ENCODE results near the gene RCOR1. TPM values are rescaled to one million over a fixed set of nuclear protein-coding genes. Genes with fewer than 3 reads are reported as not detected.

Gene RCOR1
- total and polyA plus RNA-seq, 7 experiments from 2014 or later, result 0.63 to 34.4 (median 19.6) TPM

DNA sequence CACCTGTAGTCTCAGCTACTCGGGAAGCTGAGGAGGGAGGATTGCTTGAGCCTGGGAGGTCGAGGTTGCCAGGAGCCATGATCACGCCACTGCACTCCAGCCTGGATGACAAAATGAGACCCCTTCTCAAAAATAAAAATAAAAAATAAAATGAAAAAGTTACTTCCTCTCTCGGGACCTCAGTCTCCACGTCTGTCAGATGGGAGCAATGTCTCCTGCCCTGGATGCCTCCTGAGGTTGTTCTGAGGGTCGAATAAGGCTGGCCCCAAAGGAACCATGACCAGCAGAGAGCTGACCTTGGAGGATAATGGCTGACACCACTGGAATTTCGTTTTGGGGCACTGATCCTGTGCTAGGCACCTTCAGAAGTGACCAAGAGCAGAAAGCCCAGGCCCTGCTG is 13.6 kb upstream of the RCOR1 start:
- peaks cover 0 to 6% (median 0%) of the 10 kb centered on the region in 7 donors for H3K4me1 Mint-ChIP-seq
- intact Hi-C loops (cut with micrococcal nuclease), result no loop called here
- Histone ChIP-seq H3K27me3 (ENCODE audit: control insufficient read depth in 2 of 2, insufficient read depth in 2 of 2, low read length in 2 of 2) (no peaks in the 10 kb centered on the region), H3K4me1 (ENCODE audit: control insufficient read depth in 2 of 2, insufficient read depth in 2 of 2, low read length in 2 of 2) (no peaks in the 10 kb centered on the region), H3K9me3 (ENCODE audit: control insufficient read depth in 2 of 3, low read length in 3 of 3) (no peaks in the 10 kb centered on the region), H3K27ac (ENCODE audit: low read depth, low read length) (no peak overlapping the region), H3K4me3 (ENCODE audit: low read length) (no peak overlapping the region), H3K36me3 (ENCODE audit: control insufficient read depth in 2 of 3, insufficient read depth in 3 of 3, low read length in 3 of 3) (no peaks in the 10 kb centered on the region)
- H3K27ac Mint-ChIP-seq, result no peak overlapping the region
- H3K9me3 Mint-ChIP-seq, result no peaks in the 10 kb centered on the region
- no peak overlapping the region for H3K4me3 Mint-ChIP-seq
- ATAC-seq (no peak), DNase-seq (no peak)
- CTCF ChIA-PET, result no interaction called here
- POLR2A ChIA-PET, result interaction anchor here (0.7 kb wide), 1 partner anchor 851 kb away, joined by 3 read pairs; no protein-coding TSS in a partner anchor
- H3K36me3 Mint-ChIP-seq, result no peaks in the 10 kb centered on the region
- peaks cover 0 to 7% (median 4%) of the 10 kb centered on the region in 5 donors for H3K27me3 Mint-ChIP-seq

GRCh38 chr14:102579696-102580549 is 12.5 kb upstream of the RCOR1 start:
- Mint-ChIP-seq H3K36me3 (no peaks in the 10 kb centered on the region), H3K9me3 (no peaks in the 10 kb centered on the region), H3K4me1 (peaks cover 0 to 1% (median 0%) of the 10 kb centered on the region in 7 donors), H3K4me3 (no peak overlapping the region), H3K27ac (no peak overlapping the region), H3K27me3 (peaks cover 0 to 7% (median 4%) of the 10 kb centered on the region in 5 donors)
- Histone ChIP-seq H3K27me3 (ENCODE audit: control insufficient read depth in 2 of 2, insufficient read depth in 2 of 2, low read length in 2 of 2) (no peaks in the 10 kb centered on the region), H3K9me3 (ENCODE audit: control insufficient read depth in 2 of 3, low read length in 3 of 3) (no peaks in the 10 kb centered on the region), H3K4me1 (ENCODE audit: control insufficient read depth in 2 of 2, insufficient read depth in 2 of 2, low read length in 2 of 2) (no peaks in the 10 kb centered on the region), H3K36me3 (ENCODE audit: control insufficient read depth in 2 of 3, insufficient read depth in 3 of 3, low read length in 3 of 3) (no peaks in the 10 kb centered on the region), H3K4me3 (ENCODE audit: low read length) (no peak overlapping the region), H3K27ac (ENCODE audit: low read depth, low read length) (no peak overlapping the region)
- ChIA-PET POLR2A (no interaction called here), CTCF (no interaction called here)
- ATAC-seq, result no peak
- intact Hi-C loops (cut with micrococcal nuclease), result no loop called here
- no peak for DNase-seq

- ChIA-PET CTCF (no interaction called here), POLR2A (no interaction called here)
- DNase-seq (no peak), ATAC-seq (no peak)
- no peak overlapping the region for H3K27ac ChIP-seq (ENCODE audit: low read depth, low read length)
- no peaks in the 10 kb centered on the region for H3K36me3 ChIP-seq (ENCODE audit: control insufficient read depth in 2 of 3, insufficient read depth in 3 of 3, low read length in 3 of 3)
- H3K27me3 ChIP-seq (ENCODE audit: control insufficient read depth in 2 of 2, insufficient read depth in 2 of 2, low read length in 2 of 2), result no peaks in the 10 kb centered on the region
- Mint-ChIP-seq H3K4me1 (no peaks in the 10 kb centered on the region), H3K27me3 (peaks cover 0 to 4% (median 3%) of the 10 kb centered on the region in 5 donors), H3K36me3 (no peaks in the 10 kb centered on the region), H3K9me3 (no peaks in the 10 kb centered on the region), H3K27ac (no peak overlapping the region), H3K4me3 (no peak overlapping the region)
- H3K4me1 ChIP-seq (ENCODE audit: control insufficient read depth in 2 of 2, insufficient read depth in 2 of 2, low read length in 2 of 2), result no peaks in the 10 kb centered on the region
- H3K4me3 ChIP-seq (ENCODE audit: low read length), result no peak overlapping the region
- H3K9me3 ChIP-seq (ENCODE audit: control insufficient read depth in 2 of 3, low read length in 3 of 3), result no peaks in the 10 kb centered on the region
- intact Hi-C loops (cut with micrococcal nuclease), result no loop called here
These were observed 11.8 kb upstream of the RCOR1 start for GRCh38 chr14:102580550-102581110.

DNA sequence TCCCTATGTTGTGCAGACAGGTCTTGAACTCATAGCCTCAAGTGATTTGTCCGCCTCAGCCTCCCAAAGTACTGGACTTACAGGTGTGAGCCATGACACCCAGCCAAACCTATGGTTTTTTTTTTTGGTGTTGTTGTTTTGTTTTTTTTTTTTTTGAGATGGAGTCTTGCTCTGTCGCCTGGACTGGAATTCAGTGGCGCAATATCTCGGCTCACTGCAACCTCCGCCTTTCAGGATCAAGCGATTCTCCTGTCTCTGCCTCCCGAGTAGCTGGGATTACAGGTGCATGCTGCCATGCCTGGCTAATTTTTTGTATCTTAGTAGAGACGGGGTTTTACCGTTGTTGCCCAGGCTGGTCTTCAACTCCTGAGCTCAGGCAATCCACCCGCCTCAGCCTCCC is 11.3 kb upstream of the RCOR1 start:
- ChIA-PET CTCF (no interaction called here), POLR2A (no interaction called here)
- no peaks in the 10 kb centered on the region for H3K9me3 Mint-ChIP-seq
- no peak overlapping the region for H3K4me3 Mint-ChIP-seq
- H3K27me3 Mint-ChIP-seq, result peaks cover 0 to 4% (median 2%) of the 10 kb centered on the region in 5 donors
- H3K4me1 Mint-ChIP-seq, result no peaks in the 10 kb centered on the region
- no peak for ATAC-seq
- Histone ChIP-seq H3K27ac (ENCODE audit: low read depth, low read length) (no peak overlapping the region), H3K9me3 (ENCODE audit: control insufficient read depth in 2 of 3, low read length in 3 of 3) (no peaks in the 10 kb centered on the region), H3K4me1 (ENCODE audit: control insufficient read depth in 2 of 2, insufficient read depth in 2 of 2, low read length in 2 of 2) (no peaks in the 10 kb centered on the region), H3K4me3 (ENCODE audit: low read length) (no peak overlapping the region), H3K36me3 (ENCODE audit: control insufficient read depth in 2 of 3, insufficient read depth in 3 of 3, low read length in 3 of 3) (no peaks in the 10 kb centered on the region), H3K27me3 (ENCODE audit: control insufficient read depth in 2 of 2, insufficient read depth in 2 of 2, low read length in 2 of 2) (no peaks in the 10 kb centered on the region)
- no peak for DNase-seq
- H3K36me3 Mint-ChIP-seq, result no peaks in the 10 kb centered on the region
- intact Hi-C loops (cut with micrococcal nuclease), result no loop called here
- H3K27ac Mint-ChIP-seq, result no peak overlapping the region

GRCh38 chr14:102583726-102584125 is 8.7 kb upstream of the RCOR1 start:
- Mint-ChIP-seq H3K27ac (no peak overlapping the region), H3K36me3 (no peaks in the 10 kb centered on the region), H3K4me3 (no peak overlapping the region), H3K4me1 (no peaks in the 10 kb centered on the region), H3K27me3 (peaks cover 0 to 4% (median 2%) of the 10 kb centered on the region in 5 donors), H3K9me3 (no peaks in the 10 kb centered on the region)
- Histone ChIP-seq H3K27me3 (ENCODE audit: control insufficient read depth in 2 of 2, insufficient read depth in 2 of 2, low read length in 2 of 2) (no peaks in the 10 kb centered on the region), H3K4me3 (ENCODE audit: low read length) (no peak overlapping the region), H3K36me3 (ENCODE audit: control insufficient read depth in 2 of 3, insufficient read depth in 3 of 3, low read length in 3 of 3) (no peaks in the 10 kb centered on the region), H3K27ac (ENCODE audit: low read depth, low read length) (no peak overlapping the region), H3K9me3 (ENCODE audit: control insufficient read depth in 2 of 3, low read length in 3 of 3) (no peaks in the 10 kb centered on the region), H3K4me1 (ENCODE audit: control insufficient read depth in 2 of 2, insufficient read depth in 2 of 2, low read length in 2 of 2) (no peaks in the 10 kb centered on the region)
- DNase-seq (no peak), ATAC-seq (no peak)
- ChIA-PET POLR2A (no interaction called here), CTCF (no interaction called here)
- intact Hi-C loops (cut with micrococcal nuclease), result no loop called here

DNA sequence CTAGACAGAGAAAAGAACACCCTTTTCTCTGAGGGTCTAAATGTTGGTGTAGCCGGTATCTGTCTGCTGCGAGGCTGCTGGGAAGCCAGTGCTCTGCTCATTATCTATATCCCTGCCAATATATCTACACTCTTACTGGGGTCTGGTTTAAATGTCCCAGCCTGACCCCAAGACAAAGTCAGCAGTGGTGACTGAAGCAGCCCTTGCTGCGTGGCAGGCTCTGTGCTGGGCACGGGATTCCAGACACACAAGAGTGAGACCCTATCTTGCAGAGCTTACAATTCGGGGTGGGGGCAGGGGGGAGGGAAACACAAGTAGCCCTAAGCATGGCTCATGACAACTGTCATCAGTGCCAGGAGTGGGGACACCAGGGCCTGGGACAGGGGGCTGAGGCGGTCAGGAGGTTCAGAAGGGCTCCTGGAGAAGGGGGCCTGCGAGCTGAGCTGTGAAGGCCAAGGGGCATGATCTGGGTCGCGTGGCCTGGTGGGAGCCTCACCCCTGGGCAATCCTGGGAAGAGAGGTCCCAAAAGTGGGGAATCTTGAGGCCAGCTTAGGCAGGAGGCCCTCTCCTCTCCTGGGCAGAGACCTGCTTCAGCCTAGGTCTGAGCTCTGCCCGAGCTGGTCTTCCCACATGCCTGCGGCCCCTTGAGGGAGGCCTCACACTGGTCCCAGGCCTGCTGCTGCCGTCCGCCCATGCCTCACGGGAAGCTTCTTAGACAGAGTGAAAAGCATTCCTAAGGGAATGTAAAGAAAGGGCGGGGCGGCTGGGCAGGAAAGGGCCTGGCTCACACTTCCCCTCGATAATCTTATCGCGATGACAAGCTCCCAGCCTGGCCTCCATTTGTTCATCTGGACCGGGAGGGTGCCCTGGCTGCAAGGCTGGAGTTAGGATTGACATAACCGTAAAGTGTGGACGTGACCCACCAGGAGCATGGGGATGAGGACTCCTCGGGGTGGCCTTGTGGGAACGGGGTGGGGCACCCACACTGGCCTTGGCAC is 7.3 kb upstream of the RCOR1 start:
- no peaks in the 10 kb centered on the region for H3K9me3 ChIP-seq (ENCODE audit: control insufficient read depth in 2 of 3, low read length in 3 of 3)
- no peak for ATAC-seq
- H3K4me3 ChIP-seq (ENCODE audit: low read length), result no peak overlapping the region
- H3K36me3 ChIP-seq (ENCODE audit: control insufficient read depth in 2 of 3, insufficient read depth in 3 of 3, low read length in 3 of 3), result no peaks in the 10 kb centered on the region
- Mint-ChIP-seq H3K27ac (no peak overlapping the region), H3K4me1 (peaks cover 0 to 6% (median 0%) of the 10 kb centered on the region in 7 donors), H3K4me3 (no peak overlapping the region), H3K9me3 (no peaks in the 10 kb centered on the region), H3K36me3 (no peaks in the 10 kb centered on the region), H3K27me3 (peaks cover 0 to 14% (median 3%) of the 10 kb centered on the region in 5 donors)
- no peaks in the 10 kb centered on the region for H3K27me3 ChIP-seq (ENCODE audit: control insufficient read depth in 2 of 2, insufficient read depth in 2 of 2, low read length in 2 of 2)
- CTCF ChIA-PET, result no interaction called here
- DNase-seq, result no peak
- intact Hi-C loops (cut with micrococcal nuclease), result no loop called here
- no peak overlapping the region for H3K27ac ChIP-seq (ENCODE audit: low read depth, low read length)
- no peaks in the 10 kb centered on the region for H3K4me1 ChIP-seq (ENCODE audit: control insufficient read depth in 2 of 2, insufficient read depth in 2 of 2, low read length in 2 of 2)
- POLR2A ChIA-PET, result interaction anchor here (1.2 kb wide), 1 partner anchor 9 kb away, joined by 4 read pairs; no protein-coding TSS in a partner anchor

All from naive thymus-derived CD4-positive, alpha-beta T cell (primary cell).